ENCODE results near the gene ESR2. TPM values are rescaled to one million over a fixed set of nuclear protein-coding genes. Genes with fewer than 3 reads are reported as not detected.
"Not testable (repeated sequence)": the region's sequence is repeated elsewhere in the genome, so short reads cannot be mapped to it uniquely, and the experiment has no call there.

The ESR2 gene
- total RNA-seq, 1 experiment from 2014 or later, result not detected

- no peak for DNase-seq (ENCODE audit: low spot score)
Measured at GRCh38 chr14:64221391-64222003, 72.7 kb downstream of the ESR2 start.

GRCh38 chr14:64220466-64220865 is 73.7 kb downstream of the ESR2 start:
- no peak for DNase-seq (ENCODE audit: low spot score)

- no peak for DNase-seq (ENCODE audit: low spot score)
Measured at GRCh38 chr14:64220056-64220455, 74.1 kb downstream of the ESR2 start.

- DNase-seq (ENCODE audit: low spot score), result no peak
Measured at GRCh38 chr14:64218344-64219240, 75.6 kb downstream of the ESR2 start.

- no peak for DNase-seq (ENCODE audit: low spot score)
Measured at GRCh38 chr14:64217834-64218233, 76.3 kb downstream of the ESR2 start.

GRCh38 chr14:64217308-64217707 is 76.9 kb downstream of the ESR2 start:
- DNase-seq (ENCODE audit: low spot score), result no peak

- no peak for DNase-seq (ENCODE audit: low spot score)
Measured at GRCh38 chr14:64215978-64216377, 78.2 kb downstream of the ESR2 start.

- DNase-seq (ENCODE audit: low spot score), result no peak
Measured at GRCh38 chr14:64215274-64215673, 78.9 kb downstream of the ESR2 start.

- DNase-seq (ENCODE audit: low spot score), result no peak
Measured at GRCh38 chr14:64213853-64214570, 80.2 kb downstream of the ESR2 start.

GRCh38 chr14:64213086-64213485 is 81.1 kb downstream of the ESR2 start:
- DNase-seq (ENCODE audit: low spot score), result no peak

- DNase-seq (ENCODE audit: low spot score), result no peak
Measured at GRCh38 chr14:64212666-64213065, 81.5 kb downstream of the ESR2 start.

- DNase-seq (ENCODE audit: low spot score), result not testable (repeated sequence)
Measured at GRCh38 chr14:64210912-64211311, 83.3 kb downstream of the ESR2 start.

- no peak for DNase-seq (ENCODE audit: low spot score)
Measured at GRCh38 chr14:64210216-64210615, 84.0 kb downstream of the ESR2 start.

- DNase-seq (ENCODE audit: low spot score), result no peak
Measured at GRCh38 chr14:64209444-64210131, 84.6 kb downstream of the ESR2 start.

- DNase-seq (ENCODE audit: low spot score), result no peak
Measured at GRCh38 chr14:64208981-64209380, 85.2 kb downstream of the ESR2 start.

- no peak for DNase-seq (ENCODE audit: low spot score)
Measured at GRCh38 chr14:64208261-64208660, 85.9 kb downstream of the ESR2 start.

- DNase-seq (ENCODE audit: low spot score), result no peak
Measured at GRCh38 chr14:64203366-64204006, 90.7 kb downstream of the ESR2 start.

GRCh38 chr14:64202716-64203115 is 91.5 kb downstream of the ESR2 start:
- DNase-seq (ENCODE audit: low spot score), result no peak

- DNase-seq (ENCODE audit: low spot score), result no peak
Measured at GRCh38 chr14:64201921-64202545, 92.1 kb downstream of the ESR2 start.

GRCh38 chr14:64201296-64201695 is 92.9 kb downstream of the ESR2 start:
- DNase-seq (ENCODE audit: low spot score), result no peak

GRCh38 chr14:64200170-64200569 is 94.0 kb downstream of the ESR2 start:
- DNase-seq (ENCODE audit: low spot score), result no peak

All from A172 (cell line).